Activated naive CD4-positive, alpha-beta T cell (primary cell): Measurements from ENCODE around the gene TFPT.

Experiments
- DNase-seq, 4 experiments: peaks; one replicate each; lab custom pipeline; 2025; lab: John Stamatoyannopoulos, UW

TFPT gene, protein sequence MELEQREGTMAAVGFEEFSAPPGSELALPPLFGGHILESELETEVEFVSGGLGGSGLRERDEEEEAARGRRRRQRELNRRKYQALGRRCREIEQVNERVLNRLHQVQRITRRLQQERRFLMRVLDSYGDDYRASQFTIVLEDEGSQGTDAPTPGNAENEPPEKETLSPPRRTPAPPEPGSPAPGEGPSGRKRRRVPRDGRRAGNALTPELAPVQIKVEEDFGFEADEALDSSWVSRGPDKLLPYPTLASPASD

DNA sequence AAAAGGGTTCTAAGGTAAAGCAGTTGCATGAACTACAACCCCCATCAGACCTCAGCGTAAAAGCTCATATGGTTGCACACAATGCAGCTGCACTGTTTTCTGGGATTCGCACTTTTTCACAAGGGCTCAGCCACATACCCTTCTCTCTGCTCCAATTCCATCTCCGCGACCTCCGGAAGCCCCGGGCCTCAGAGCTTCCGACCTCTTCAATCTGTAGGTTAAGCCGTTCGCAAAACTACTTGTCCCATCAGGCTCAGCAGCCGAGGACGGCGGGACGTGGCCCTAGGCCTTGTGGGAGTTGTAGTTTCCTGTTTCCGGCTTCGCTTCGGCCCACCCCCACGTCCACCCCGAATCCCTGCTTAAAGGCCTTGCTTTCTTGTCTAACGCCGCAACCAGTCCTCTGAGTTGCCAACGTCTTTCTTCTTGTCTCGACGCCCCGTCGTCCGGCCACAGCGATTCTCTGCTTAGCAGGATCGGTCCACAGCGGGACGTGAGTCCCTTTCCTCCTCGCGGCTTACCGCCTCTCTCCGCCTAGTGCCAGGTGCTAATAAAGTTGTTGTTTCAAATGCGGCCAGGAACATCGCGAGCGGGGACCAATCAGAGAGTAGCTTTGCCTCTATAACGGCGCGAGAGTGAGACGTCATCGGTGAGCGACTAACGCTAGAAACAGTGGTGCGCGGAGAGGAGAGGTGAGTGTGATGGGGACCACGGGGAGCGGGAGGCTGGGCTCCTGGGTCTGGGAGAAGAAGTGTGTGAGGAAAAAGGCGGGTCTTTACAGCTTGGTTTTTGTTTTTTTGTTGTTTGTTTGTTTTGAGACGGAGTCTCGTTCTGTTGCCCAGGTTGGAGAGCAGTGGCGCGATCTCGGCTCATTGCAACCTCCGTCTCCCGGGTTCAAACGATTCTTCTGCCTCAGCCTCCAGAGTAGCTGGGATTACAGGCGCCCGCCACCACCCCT is at the start of gene TFPT, which contains the start of gene PRPF31:
TFPT (minus strand) TSS at position 549 of the 955 bp plus-strand sequence; CDS start at position 161, 388 bp downstream.
PRPF31 (plus strand) TSS at position 646 of the 955 bp plus-strand sequence. CDS start 2,525 bp downstream, outside the sequence.
- DNase-seq: peak; percentile 81 to 94 (median 90)

DNA sequence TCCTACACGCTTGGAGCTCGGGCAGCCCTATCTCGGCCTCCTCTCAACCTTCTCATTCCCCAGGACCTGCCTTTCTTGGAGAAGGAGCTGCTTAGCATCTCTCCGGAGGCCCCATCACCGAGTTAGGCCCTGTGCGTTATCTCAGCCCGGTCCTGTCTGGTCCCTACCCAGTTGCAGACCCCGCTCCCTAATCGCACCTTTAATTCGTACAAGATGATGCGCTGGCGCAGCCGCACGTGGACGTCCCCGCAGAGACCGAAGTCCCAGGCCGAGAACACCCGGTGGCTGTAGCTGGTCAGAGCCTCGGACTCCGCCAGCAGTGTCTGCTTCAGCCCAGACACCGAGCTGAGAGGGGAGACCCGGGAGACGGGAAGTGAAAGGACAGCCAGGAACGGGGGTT is 49.8 kb upstream of the TFPT start:
- DNase-seq: no peak

DNA sequence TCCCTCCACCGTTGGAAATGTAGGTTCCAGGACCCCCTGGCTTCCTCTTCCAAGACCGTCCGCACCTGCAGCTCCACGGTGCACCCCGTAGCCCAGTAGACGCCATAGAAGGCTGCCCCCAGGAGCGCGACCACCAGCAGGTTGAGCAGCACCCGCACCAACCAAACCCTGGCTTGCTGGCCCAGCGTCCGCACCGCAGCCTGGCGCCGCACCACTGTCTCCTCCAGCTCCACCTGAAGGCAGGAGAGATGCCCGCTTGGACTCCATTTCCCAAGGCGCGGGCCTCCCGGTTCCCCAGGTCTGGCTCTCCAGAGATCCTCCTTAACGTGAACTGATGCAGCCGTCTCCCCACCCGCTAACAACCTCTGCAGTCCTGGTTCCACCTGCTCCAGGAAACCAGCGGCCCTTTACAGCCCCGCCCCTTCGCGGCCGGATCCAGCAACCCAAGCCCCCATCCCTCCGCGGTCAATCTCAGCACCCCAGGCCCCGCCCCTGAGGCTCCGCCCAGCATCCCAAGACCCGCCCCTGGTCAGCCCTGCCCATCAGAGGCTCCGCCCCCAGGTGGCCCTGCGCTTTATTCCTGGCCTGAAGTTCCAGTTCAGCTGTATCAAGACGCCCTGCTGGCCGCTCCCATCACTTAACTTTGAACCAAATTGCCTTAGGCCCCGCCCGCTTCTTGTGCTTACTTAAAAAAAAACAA is 49.1 kb upstream of the TFPT start:
- peak in 1 of 4 experiments; percentile 25 for DNase-seq

DNA sequence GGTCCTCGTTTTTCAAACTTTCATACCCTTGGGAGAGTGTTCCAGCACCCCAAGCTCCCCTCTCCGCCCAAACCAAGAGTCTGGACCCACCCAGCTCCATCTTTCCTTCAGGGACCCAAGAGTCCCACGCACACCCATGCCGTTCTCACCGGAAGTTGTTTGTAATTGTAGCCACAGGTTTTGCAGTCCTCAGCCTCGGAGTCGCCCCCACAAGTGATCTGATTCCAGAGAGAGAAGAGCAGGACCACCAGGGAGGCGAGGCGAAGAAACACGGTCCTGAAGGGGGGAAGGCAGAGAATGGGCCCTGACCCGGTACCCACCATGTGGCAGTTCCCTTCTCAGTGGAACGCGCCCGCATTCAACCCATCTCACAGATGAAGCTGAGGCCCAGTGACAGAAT is 47.4 kb upstream of the TFPT start:
- no peak for DNase-seq

DNA sequence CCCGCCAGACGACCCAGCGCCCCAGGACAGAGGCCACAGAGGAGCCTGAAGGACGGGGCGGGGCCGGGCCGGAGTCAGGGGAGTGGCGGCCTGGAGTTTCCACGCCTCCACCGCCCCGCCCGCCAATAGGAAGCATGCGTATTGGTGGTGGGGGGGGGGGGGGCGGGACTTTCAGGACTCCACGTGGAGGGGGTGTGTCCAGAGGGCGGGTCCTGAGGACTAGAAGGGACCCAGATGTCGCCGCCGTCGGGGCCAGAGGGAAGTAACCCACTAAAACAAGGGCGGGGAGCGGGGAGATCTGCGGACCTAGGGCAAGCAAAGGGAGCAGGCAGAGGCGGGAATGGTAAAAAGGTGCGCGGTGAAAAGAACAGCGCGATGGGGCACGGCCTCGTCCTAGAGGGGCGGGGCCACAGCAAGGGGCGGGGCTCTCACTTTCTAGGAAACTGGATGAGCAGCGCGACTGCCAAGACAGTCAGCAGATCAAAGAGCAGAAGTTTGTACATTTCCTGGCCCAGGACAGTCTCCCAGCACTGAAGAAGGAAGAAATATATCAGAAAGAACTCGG is 46.9 kb upstream of the TFPT start:
- DNase-seq: peak; percentile 60 to 81 (median 70)

DNA sequence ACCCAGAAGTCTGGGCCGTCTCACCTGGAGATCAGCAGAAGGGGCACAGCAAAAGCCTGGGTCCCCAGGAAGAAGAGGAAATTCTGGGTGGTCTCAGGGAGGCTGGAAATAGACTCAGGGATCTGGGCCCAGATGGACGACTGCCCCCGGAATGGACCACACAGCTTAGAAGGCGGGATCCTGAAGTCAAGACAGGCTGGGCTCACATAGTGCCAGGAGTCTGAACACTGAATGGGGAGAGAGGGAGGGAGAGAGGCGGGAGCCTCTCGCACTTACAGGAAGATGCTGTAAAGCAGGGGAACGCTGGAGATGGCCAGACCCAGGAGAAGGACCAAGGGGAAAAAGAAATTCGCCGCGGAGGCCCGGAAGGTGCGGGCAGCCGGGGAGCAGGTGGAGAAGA is 45.4 kb upstream of the TFPT start:
- DNase-seq: no peak

DNA sequence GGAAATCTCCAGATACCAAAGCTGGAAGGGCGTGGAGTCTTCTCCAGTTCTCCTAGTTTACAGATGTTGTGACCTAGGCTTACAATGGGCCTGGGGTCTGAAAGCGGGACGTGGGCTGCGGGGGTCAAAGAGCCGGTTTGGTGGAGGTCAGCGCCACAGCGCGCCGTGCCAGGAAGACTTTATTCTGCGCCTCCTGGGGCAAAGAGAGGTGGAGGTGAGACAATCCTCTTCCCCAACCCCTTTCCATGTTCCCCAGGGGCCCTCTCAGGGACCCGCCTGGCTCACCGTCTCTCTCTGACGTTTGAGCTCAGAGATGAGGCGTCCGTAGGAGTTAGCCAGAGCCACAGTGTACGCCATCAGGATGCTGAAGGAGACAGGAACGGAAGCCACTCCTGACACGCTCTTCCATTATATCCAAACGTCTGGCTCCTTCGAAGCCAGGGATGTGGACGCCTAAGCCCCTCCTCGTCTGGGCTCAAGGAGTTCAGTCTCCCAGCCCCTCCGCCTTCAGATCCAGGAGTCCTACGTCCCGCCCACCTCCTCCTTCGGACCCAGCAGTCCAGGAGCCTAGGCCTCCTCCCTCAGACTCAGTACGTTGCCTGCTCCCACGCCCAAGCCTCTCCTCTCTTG is 44.8 kb upstream of the TFPT start:
- no peak for DNase-seq

DNA sequence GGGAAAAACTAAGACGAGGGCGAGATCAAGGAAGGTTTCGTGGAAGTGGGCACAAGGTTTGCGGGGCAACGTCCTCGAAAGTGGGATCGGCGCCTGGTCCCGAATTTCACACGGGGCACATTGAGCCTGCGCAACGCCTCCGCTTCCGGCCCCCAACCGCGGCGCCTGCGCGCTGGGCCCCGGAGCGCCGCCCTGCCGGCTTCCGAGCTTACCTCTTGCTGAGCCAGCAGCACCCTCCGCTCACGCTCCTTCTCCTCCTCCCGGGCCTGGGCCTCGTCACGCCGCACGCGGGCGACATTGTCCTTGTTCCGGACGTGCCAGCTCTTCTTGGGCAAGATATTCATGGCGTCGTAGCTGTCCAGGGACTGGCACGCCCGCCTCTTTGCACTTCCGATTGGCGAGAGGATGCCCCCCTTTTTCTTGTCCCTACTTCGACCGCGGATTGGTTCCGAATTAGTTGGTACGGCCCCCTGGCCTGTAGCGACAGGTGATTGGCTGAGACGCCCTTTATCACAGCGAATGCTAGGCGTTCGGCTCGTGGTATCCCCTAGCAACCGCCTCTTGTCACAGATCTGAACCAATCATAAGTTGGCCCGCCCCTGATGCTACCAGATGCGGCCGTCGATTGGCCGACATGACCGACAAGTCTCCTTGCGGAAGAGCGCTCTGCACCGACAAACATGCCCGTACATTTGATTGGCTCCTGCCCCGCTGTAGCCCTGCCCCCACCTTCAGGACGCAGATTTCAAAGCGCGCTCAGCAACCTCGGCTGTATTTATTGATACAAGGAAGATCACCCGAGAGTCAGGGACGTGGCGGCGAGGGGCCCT is 44.1 kb upstream of the TFPT start, which contains the start of gene LENG1:
LENG1 (minus strand) TSS at position 370 of the 830 bp plus-strand sequence; CDS start at position 344, 26 bp downstream.
- peak; percentile 86 to 96 (median 93) for DNase-seq

DNA sequence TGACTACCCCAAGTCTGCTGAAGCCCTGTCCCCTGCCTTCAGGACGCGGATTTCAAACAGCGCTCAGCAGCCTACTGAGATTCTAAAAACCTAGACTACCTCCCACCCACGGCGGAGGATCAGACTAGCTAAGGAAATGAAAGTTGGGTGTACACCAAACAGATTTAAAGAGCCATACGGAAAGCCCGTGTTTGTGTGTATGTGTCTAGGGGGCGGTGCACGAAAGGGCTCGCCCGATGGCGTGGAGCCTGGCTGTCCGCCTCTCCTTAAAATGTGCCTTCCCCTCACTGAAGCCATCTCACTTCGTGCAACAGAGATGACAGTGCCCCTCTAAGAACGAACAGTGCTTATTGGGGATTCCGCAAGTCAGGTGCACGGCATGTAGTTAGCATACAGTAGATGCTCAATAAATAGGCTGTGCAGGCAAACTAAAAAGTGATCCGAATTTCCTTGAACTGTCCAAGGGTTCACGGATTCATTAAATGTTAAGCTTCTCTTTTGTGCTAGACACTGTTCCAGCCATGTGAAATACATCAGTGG is 43.4 kb upstream of the TFPT start:
- no peak for DNase-seq

DNA sequence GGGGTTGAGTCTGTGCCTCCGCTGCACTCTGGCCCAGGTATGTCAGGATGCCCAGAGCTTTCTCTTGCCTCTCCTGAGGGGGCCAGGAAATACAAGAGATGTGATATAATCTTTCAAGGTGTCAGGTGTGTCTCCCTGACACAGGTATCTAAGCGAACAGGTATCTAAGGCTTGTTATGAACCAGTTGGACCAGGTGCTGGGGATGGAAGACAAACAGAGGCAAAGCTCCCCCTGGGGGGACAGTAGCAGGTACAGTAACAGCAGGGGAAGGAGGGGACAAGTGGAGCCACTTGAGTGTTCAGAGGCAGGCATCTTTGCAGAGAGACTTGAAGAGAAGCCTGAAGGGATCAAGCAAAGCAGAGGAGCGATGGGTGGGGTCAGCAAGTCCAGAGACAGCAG is 41.5 kb upstream of the TFPT start:
- no peak for DNase-seq

DNA sequence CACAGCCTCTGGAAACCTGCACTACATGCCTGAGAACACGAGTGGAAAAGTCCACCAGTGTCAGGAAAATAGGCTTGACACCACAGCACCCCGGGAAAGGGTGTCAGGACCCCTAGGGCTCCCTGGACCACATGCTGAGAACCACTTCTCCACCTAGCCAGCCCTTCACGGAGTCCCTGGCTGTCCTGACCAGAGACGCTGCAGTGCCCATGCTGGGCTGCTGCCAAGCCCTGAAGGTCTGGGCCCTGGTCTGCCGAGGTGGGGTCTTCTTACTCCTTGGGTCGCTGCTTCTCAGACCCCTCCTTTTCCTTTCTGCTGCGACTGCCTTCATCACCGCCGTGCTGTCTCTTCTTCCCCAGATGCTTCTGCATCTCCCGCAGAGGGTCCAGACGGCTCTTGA is 41.0 kb upstream of the TFPT start:
- DNase-seq: no peak

DNA sequence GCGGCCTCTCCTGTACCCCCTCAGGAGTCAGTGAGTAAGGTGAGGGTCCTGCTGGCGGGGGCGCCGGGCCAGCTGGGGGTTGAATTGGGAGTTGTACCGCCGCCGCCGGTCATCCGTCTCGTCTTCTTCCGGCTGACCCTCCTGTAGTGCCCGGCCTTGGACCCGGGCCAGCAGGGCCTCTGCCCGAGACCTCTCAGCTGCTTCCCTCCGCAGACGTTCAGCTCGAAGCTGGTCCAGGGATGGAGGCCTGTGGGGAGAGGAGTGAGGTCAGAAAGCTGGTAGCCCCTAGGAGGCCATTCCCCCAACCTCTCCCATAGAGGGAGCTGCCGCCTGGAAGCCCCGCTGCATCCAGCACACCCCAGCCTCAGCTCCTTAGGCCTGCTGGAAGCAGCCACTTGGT is 40.2 kb upstream of the TFPT start:
- no peak for DNase-seq

DNA sequence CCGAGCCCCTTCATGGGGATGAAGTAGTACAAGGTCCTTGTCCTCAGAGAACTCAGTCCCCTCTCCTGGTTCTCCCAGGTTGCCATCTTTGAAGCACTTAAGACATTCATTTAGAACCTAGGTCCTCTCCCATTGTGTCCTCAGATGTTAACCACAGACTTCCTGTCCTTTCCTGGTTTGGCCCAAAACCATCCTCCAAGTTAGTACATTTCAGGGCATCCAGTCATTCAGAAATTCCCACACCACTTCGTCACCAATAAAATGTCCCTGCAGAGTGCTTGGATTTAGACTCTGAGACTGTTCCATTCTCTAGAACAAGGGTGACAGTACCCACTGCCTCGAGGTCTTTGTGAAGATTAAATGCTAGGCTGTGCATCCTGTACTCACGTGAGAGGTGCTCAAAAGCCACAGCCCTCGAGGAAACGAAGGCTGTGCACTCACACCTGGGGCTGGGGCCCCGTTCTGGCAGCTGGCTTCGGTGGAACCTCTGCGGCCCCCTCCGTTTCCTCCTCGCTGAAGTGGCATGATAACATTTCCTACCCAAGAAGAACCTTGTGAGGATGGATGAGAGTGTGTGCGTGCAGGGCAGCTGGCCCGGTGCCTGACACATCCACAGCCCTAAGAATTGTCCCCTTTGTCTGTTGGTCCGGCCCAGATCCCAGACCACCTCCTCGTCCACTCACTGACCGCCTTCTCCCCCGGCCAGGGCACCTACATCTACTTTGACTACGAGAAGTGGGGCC is 39.3 kb upstream of the TFPT start:
- DNase-seq: peak in 2 of 4 experiments; percentile 12 to 42

DNA sequence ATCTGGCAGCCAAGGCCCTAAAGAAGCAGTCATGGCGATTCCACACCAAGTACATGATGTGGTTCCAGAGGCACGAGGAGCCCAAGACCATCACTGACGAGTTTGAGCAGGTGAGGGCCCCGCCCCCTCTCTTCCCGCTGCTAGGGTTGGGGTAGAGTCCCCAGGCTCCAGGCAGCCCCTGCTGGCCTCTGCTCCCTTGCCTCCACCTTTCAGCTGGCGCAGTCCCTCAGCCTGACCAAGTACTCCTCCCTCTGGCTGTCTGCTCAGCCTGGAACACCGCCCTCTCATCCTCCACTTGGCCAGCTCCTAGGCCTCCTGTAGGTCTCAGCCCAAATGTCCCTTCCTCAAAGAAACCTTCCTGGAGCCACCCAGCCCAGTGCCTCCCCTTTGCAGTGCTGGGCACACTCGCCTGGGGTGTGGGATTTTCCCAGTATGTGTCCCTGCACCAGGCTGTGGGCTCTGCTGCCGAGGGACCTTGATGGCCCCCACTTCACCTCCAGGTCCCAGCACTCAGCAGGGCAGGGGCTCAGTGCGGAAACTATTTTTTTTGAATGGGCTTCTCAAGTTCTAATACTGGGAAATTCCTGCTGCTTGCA is 38.4 kb upstream of the TFPT start:
- DNase-seq: no peak

DNA sequence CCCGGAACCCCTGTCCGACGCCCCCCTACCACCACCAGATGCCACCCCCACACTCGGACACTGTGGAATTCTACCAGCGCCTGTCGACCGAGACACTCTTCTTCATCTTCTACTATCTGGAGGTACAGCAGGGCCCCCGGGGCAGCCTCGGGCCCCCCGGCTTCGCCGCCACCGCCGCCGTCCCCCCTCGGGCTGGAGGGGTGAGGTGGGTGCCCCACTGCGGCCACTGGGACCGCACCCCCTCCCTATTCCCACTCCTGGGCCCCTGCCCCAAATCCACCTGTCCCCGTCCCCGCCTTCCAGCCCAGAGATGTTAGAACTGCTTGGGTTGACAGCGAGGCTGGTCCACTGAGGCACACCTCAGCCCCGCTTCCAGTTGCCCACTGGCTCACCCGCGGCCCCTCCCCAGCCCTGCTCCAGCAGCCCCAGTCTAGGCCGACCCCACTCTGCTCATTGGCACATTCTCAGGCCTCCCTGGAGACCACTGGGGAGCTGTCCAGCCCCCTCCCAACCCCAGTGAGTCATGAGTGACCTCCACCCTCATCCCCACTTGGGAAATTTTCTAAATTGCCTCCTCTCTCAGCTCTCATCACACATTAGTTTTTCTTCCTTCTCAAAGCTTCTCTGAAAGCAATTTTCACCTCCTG is 37.5 kb upstream of the TFPT start:
- no peak for DNase-seq

DNA sequence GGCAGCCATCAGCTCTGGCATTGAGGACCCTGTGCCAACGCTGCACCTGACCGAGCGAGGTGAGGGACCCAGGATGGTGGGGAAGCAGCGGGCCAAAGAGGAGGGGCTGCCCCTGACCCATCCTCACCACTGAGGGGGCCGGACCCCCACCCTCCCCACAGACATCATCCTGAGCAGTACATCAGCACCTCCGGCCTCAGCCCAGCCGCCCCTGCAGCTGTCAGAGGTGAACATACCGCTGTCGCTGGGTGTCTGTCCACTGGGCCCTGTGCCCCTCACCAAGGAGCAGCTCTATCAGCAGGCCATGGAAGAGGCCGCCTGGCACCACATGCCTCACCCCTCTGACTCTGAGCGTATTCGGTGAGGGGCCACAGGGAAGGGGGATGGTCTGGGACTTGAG is 36.8 kb upstream of the TFPT start:
- no peak for DNase-seq

DNA sequence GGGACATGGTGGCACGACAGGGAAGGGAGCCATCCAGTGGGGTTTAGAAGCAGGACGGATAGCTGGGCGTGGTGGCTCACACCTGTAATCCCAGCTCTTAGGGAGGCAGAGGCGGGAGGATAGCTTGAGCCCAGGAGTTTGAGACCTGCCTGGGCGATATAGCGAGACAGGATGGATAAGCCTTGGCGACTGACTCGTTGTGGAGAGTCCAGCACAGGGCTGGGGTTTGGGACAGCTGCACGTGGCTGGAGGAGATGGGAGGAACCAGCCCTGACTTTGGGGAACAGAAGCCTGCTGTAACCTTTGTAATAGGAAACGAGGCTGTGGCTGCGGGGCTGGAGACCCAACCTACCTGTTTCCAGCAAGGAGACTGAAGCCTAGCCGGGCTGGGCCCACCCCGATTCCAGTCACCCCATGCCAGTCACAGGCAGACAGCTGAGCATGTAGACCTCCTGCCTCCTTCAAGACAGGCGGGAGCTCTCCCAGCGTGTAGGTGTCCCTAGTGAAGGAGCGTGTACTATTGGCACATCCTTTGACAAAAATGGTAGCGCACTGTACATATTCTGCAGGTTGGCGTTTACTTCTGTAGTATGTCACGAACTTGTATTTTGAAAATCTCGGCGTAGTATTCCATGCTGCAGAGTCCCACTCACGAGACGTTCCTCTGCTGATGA is 36.0 kb upstream of the TFPT start:
- DNase-seq: no peak
